Lung (tissue), 12 donors: Measurements from ENCODE around the gene PCDHGB7. TPM values are rescaled to one million over a fixed set of nuclear protein-coding genes. Genes with fewer than 3 reads are reported as not detected.

ENCODE experiments used
- ATAC-seq: fragments of 200-7000 bp; cut with Tn5 transposase; one replicate; pipeline ENCODE4 v1.9.1; 2020; ENCODE audit warnings: moderate number of reproducible peaks; ENCODE audit not compliant: insufficient read depth, low FRiP score
- DNase-seq, 3 donors: peaks; one replicate each; pipeline ENCODE4 v3.0.0-alpha.2; 2013 to 2017
- H3K27ac ChIP-seq, 2 donors: one replicate each; pipeline ENCODE4 v1.5.1; 2013; ENCODE audit warnings: mild to moderate bottlenecking in 2 of 2, moderate library complexity in 2 of 2, control low read depth in 1 of 2, inconsistent platforms in 1 of 2, low read depth in 1 of 2, low read length in 1 of 2
- H3K27me3 ChIP-seq, 3 donors: one replicate each; pipeline ENCODE4 v1.5.1; 2013; ENCODE audit warnings: low read length in 2 of 3; ENCODE audit not compliant: control insufficient read depth in 3 of 3, insufficient read depth in 3 of 3
- H3K36me3 ChIP-seq, 4 donors: one replicate each; pipeline ENCODE4 v1.5.1; 2013; ENCODE audit warnings: low read length in 4 of 4, mild to moderate bottlenecking in 1 of 4, moderate library complexity in 1 of 4; ENCODE audit not compliant: control insufficient read depth in 4 of 4, insufficient read depth in 4 of 4
- H3K4me1 ChIP-seq, 5 donors: one replicate each; pipeline ENCODE4 v1.5.1; 2013; ENCODE audit warnings: low read length in 5 of 5, mild to moderate bottlenecking in 2 of 5, moderate library complexity in 1 of 5; ENCODE audit not compliant: control insufficient read depth in 5 of 5, insufficient read depth in 5 of 5
- H3K4me3 ChIP-seq: one replicate; pipeline ENCODE4 v1.5.1; 2013; ENCODE audit warnings: mild to moderate bottlenecking, control low read depth, moderate library complexity
- H3K9ac ChIP-seq, 2 donors: one replicate each; pipeline ENCODE4 v1.5.1; 2013; ENCODE audit warnings: low read length in 2 of 2, control low read depth in 1 of 2; ENCODE audit not compliant: insufficient read depth in 1 of 2
- H3K9me3 ChIP-seq, 4 donors: one replicate each; pipeline ENCODE4 v1.5.1; 2013; ENCODE audit warnings: low read length in 3 of 4, mild to moderate bottlenecking in 1 of 4, moderate library complexity in 1 of 4; ENCODE audit not compliant: control insufficient read depth in 4 of 4, insufficient read depth in 3 of 4
- WGBS, 2 donors: extraction: QIAGEN DNeasy Blood & Tissue Kit; methylation state at CpG; one replicate each; pipeline ENCODE4 v1.1.7; 2013; 5-methylcytosine and 5-hydroxymethylcytosine counted together
- polyA plus RNA-seq, 2 donors: library from polyadenylated mRNA; stranded (reverse); fragments of 200-250 nt; gene quantifications; one replicate each; pipeline ENCODE4 v1.2.1, GENCODE V29; 2013
- total RNA-seq, 2 donors: library from RNA; depleted of rRNA in 1 of 2; stranded (reverse); fragments of >200 nt in 1 of 2; gene quantifications; one replicate each; pipeline ENCODE4 v1.2.1, GENCODE V29; 2014 to 2021
- TF ChIP-seq, protein P1 (sequence below): IDR thresholded peaks from 2 replicates; pipeline ENCODE4 v1.5.1; 2012; ENCODE audit warnings: mild to moderate bottlenecking; ENCODE audit errors: control extremely low read depth, extremely low read depth
- donor health status: control.
- donor health status: control.
- donor health status: Bipolar disorder and iron deficiency.
- donor health status: healthy.
- donor health status: DM: yes; HTN: yes; CAD: no.

Gene PCDHGB7
- total and polyA plus RNA-seq, 4 donors: 1.6 to 18.1 (median 10.6) TPM

DNA sequence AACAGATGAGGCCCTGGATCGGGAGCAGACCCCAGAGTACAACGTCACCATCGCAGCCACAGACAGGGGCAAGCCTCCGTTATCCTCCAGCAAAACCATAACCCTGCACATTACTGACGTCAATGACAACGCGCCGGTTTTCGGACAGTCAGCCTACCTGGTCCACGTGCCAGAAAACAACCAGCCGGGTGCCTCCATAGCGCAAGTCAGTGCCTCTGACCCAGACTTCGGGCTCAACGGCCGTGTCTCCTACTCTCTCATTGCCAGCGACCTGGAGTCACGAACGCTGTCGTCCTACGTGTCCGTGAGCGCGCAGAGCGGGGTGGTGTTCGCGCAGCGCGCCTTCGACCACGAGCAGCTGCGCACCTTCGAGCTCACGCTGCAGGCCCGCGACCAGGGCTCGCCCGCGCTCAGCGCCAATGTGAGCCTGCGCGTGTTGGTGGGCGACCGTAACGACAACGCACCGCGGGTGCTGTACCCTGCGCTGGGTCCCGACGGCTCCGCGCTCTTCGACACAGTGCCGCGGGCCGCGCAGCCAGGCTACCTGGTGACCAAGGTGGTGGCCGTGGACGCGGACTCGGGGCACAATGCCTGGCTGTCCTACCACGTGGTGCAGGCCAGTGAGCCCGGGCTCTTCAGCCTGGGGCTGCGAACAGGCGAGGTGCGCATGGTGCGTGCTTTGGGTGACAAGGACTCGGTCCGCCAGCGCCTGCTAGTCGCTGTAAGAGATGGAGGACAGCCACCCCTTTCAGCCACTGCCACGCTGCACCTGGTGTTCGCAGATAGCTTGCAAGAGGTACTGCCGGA, 1.8 kb downstream of the PCDHGB7 start:
- Histone ChIP-seq H3K4me1 (peaks cover 0 to 3% (median 0%) of the 10 kb centered on the region in 5 donors), H3K9ac (no peak overlapping the region), H3K36me3 (peaks cover 0 to 30% (median 0%) of the 10 kb centered on the region in 4 donors), H3K27ac (no peak overlapping the region), H3K27me3 (peaks cover 0 to 4% (median under 1%) of the 10 kb centered on the region in 3 donors), H3K9me3 (peaks cover 5 to 57% (median 34%) of the 10 kb centered on the region in 4 donors), H3K4me3 (no peak overlapping the region)
- no peak for ATAC-seq
- DNase-seq: no peak
- TF ChIP-seq, protein P1, sequence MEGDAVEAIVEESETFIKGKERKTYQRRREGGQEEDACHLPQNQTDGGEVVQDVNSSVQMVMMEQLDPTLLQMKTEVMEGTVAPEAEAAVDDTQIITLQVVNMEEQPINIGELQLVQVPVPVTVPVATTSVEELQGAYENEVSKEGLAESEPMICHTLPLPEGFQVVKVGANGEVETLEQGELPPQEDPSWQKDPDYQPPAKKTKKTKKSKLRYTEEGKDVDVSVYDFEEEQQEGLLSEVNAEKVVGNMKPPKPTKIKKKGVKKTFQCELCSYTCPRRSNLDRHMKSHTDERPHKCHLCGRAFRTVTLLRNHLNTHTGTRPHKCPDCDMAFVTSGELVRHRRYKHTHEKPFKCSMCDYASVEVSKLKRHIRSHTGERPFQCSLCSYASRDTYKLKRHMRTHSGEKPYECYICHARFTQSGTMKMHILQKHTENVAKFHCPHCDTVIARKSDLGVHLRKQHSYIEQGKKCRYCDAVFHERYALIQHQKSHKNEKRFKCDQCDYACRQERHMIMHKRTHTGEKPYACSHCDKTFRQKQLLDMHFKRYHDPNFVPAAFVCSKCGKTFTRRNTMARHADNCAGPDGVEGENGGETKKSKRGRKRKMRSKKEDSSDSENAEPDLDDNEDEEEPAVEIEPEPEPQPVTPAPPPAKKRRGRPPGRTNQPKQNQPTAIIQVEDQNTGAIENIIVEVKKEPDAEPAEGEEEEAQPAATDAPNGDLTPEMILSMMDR: no peak
- 28 to 31% methylated on average over 73 to 74 of the region's 74 CpGs for WGBS, 2 donors

DNA sequence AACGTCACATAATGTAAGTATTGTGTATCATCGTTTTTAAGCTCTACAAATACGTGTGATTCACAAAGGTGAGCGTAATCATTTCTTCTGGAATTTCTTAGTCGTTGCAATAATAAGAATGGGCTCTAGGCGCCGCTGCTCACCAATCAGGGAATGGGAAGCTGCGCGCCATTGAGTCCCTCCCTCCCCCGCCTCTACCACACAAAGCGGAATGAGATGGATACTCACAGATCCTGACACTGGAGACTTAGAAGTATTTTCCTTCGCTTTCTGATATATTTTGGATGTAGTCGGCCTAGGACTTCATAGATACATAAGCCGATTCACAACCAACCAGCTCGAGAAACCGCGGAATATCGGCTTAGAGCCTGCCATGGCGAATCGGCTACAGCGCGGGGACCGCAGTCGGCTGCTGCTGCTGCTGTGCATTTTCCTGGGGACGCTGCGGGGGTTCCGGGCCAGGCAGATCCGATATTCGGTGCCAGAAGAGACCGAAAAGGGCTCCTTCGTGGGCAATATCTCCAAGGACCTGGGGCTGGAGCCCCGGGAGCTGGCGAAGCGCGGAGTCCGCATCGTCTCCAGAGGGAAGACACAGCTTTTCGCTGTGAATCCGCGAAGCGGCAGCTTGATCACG, 3.5 kb downstream of the PCDHGB7 start, which contains the start of gene PCDHGA11:
TSS of gene PCDHGA11 (plus strand) at position 197 of the 634 bp plus-strand sequence. CDS start at position 374, 177 bp downstream.
- Histone ChIP-seq H3K27ac (no peak within 1 kb of the TSS), H3K4me1 (peaks cover 0 to 3% (median 0%) of the 10 kb centered on the region in 5 donors), H3K36me3 (peaks cover 0 to 34% (median under 1%) of the 10 kb centered on the region in 4 donors), H3K4me3 (peak within 1 kb of the TSS; percentile 37), H3K27me3 (peaks cover 0 to 4% (median 0%) of the 10 kb centered on the region in 3 donors), H3K9me3 (peaks cover 5 to 49% (median 37%) of the 10 kb centered on the region in 4 donors), H3K9ac (no peak within 1 kb of the TSS)
- TF ChIP-seq, protein P1: peak; percentile 18
- no peak for ATAC-seq
- 8 to 13% methylated on average over 42 of the region's 42 CpGs for WGBS, 2 donors
- DNase-seq: peak; percentile 41 to 51 (median 41)

DNA sequence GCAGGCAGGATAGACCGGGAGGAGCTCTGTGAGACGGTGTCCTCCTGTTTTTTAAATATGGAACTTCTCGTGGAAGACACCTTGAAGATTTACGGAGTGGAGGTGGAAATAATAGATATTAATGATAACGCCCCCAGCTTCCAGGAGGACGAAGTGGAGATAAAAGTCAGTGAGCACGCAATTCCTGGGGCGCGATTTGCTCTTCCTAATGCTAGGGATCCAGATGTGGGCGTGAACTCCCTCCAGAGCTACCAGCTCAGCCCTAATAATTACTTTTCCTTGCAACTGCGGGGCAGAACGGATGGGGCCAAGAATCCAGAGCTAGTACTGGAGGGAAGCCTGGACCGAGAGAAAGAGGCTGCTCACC, 4.0 kb downstream of the PCDHGB7 start:
- H3K9ac ChIP-seq: no peak overlapping the region
- H3K4me1 ChIP-seq: peaks cover 0 to 3% (median 0%) of the 10 kb centered on the region in 5 donors
- H3K4me3 ChIP-seq: no peak overlapping the region
- H3K36me3 ChIP-seq: peaks cover 0 to 39% (median under 1%) of the 10 kb centered on the region in 4 donors
- WGBS, 2 donors: 8 to 14% methylated on average over 13 of the region's 13 CpGs
- H3K9me3 ChIP-seq: peaks cover 5 to 53% (median 38%) of the 10 kb centered on the region in 4 donors
- DNase-seq (no peak), ATAC-seq (no peak)
- peaks cover 0 to 4% (median 0%) of the 10 kb centered on the region in 3 donors for H3K27me3 ChIP-seq
- TF ChIP-seq, protein P1: no peak
- no peak overlapping the region for H3K27ac ChIP-seq
